IPS-20b (cell line): Measurements from ENCODE around the gene MBD4.
A peak's percentile ranks its signal among the peaks of the same experiment; 100 is the strongest.
"Not testable (repeated sequence)": the region's sequence is repeated elsewhere in the genome, so short reads cannot be mapped to it uniquely, and the experiment has no call there.

Source experiments
- H3K27ac ChIP-seq: one replicate; pipeline ENCODE4 v1.5.1; 2013; ENCODE audit warnings: low read length
- H3K27me3 ChIP-seq: 2 replicates; pipeline ENCODE4 v1.6.1; 2013; ENCODE audit warnings: mild to moderate bottlenecking, low read length, inconsistent platforms; ENCODE audit not compliant: insufficient read depth
- H3K36me3 ChIP-seq: 2 replicates; pipeline ENCODE4 v1.6.1; 2013; ENCODE audit warnings: low read depth, mild to moderate bottlenecking, inconsistent platforms, low read length, moderate library complexity; ENCODE audit not compliant: insufficient read depth
- H3K4me1 ChIP-seq: 2 replicates; pipeline ENCODE4 v1.6.1; 2013; ENCODE audit warnings: mild to moderate bottlenecking, control low read depth, inconsistent platforms, low read length, moderate library complexity; ENCODE audit not compliant: insufficient read depth
- H3K4me3 ChIP-seq: 2 replicates; pipeline ENCODE4 v1.5.1; 2013; ENCODE audit warnings: mild to moderate bottlenecking, low read length, inconsistent platforms
- H3K9ac ChIP-seq: 2 replicates; pipeline ENCODE4 v1.6.1; 2013; ENCODE audit warnings: low read depth, mild to moderate bottlenecking, inconsistent platforms, low read length, moderate library complexity
- H3K9me3 ChIP-seq: 2 replicates; pipeline ENCODE4 v1.6.1; 2013; ENCODE audit warnings: mild to moderate bottlenecking, low read depth, low read length, inconsistent platforms; ENCODE audit not compliant: insufficient read depth

The MBD4 gene

GRCh38 chr3:129402616-129403015 is 37.1 kb downstream of the MBD4 start:
- Histone ChIP-seq H3K9me3 (no peaks in the 10 kb centered on the region), H3K36me3 (no peaks in the 10 kb centered on the region), H3K27me3 (no peaks in the 10 kb centered on the region), H3K9ac (no peak overlapping the region), H3K27ac (no peak overlapping the region), H3K4me3 (no peak overlapping the region), H3K4me1 (peaks cover 6% of the 10 kb centered on the region)

DNA sequence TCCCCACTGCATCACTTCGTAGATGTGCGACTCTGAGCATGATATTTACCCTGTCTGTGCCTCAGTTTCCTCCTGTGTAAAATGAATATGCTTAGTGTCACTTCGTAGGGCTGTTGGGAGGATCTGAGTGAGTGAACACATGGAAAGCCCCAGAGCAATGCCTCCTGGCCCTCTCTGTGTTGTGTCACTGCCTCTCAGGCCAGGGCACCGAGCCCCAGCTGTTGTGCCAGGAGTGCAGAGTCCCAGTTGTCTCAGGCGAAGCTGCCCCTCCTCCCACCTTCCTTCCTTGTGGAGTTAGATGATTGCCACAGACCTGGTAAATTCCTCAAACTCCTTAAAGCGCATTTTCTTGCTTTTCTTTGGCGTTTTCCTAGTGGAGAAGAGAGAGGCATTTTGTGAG is 37.5 kb downstream of the MBD4 start:
- Histone ChIP-seq H3K27me3 (no peaks in the 10 kb centered on the region), H3K36me3 (peaks cover 4% of the 10 kb centered on the region; the same call in 1 of the 2 replicates), H3K9me3 (no peaks in the 10 kb centered on the region), H3K4me3 (no peak overlapping the region), H3K4me1 (peaks cover 6% of the 10 kb centered on the region), H3K27ac (no peak overlapping the region), H3K9ac (no peak overlapping the region)

GRCh38 chr3:129399895-129400357 is 39.8 kb downstream of the MBD4 start:
- H3K9me3 ChIP-seq = no peaks in the 10 kb centered on the region
- peak overlapping the region; percentile 49; the same call in 1 of the 2 replicates for H3K9ac ChIP-seq
- H3K36me3 ChIP-seq = peaks cover 19% of the 10 kb centered on the region; the same call in 1 of the 2 replicates
- peaks cover 6% of the 10 kb centered on the region for H3K4me1 ChIP-seq
- no peak overlapping the region for H3K27ac ChIP-seq
- peak overlapping the region; percentile 87; the same call in 1 of the 2 replicates for H3K4me3 ChIP-seq
- no peaks in the 10 kb centered on the region for H3K27me3 ChIP-seq

GRCh38 chr3:129399145-129399894 is 40.4 kb downstream of the MBD4 start:
- H3K27me3 ChIP-seq = no peaks in the 10 kb centered on the region
- peaks cover 6% of the 10 kb centered on the region for H3K4me1 ChIP-seq
- no peaks in the 10 kb centered on the region for H3K9me3 ChIP-seq
- peak overlapping the region; percentile 88 for H3K9ac ChIP-seq
- peaks cover 19% of the 10 kb centered on the region; the same call in 1 of the 2 replicates for H3K36me3 ChIP-seq
- H3K4me3 ChIP-seq = peak overlapping the region; percentile 87
- peak overlapping the region; percentile 90 for H3K27ac ChIP-seq

DNA sequence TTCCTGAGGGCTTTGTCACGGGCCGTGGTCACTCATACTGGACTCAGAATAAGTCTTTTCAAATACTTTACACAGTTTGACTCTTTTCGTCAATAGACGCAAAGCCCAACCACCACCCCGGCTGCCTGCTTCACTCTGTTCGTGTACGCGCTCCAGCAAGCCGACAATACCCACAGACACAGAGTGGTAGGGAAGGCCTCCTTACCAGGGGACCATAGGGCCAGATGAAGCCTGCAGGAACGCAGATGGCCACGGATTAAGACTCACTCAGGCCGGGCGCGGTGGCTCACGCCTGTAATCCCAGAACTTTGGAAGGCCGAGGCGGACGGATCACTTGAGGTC is 41.0 kb downstream of the MBD4 start:
- Histone ChIP-seq H3K9me3 (no peaks in the 10 kb centered on the region), H3K36me3 (peaks cover 19% of the 10 kb centered on the region; the same call in 1 of the 2 replicates), H3K4me1 (peaks cover 6% of the 10 kb centered on the region), H3K4me3 (peak overlapping the region; percentile 87), H3K9ac (peak overlapping the region; percentile 88), H3K27ac (peak overlapping the region; percentile 90), H3K27me3 (no peaks in the 10 kb centered on the region)

GRCh38 chr3:129393760-129394564 is 45.8 kb downstream of the MBD4 start:
- peaks cover 12% of the 10 kb centered on the region for H3K4me1 ChIP-seq

DNA sequence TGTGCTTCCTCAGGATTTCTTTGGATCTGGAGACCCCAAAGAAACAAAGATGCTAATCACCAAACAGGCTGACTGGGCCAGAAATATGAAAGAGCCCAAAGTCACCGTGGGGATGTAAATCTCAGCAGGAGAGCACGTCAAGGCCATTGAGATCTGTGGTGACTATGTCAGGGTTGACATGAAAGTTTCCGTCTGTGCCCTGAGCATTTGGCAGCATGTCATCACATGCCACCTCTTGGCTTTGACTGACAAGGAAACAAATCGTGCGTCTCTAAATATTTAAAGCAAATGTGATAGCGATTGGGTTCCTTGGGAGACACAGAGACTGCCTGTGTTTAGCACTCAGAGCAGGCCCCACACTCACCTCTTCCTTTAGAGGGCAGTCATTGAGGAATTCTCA is 46.5 kb downstream of the MBD4 start:
- no peak overlapping the region for H3K4me3 ChIP-seq
- no peak overlapping the region for H3K9ac ChIP-seq
- peaks cover 12% of the 10 kb centered on the region for H3K4me1 ChIP-seq
- peaks cover 65% of the 10 kb centered on the region for H3K36me3 ChIP-seq
- H3K27me3 ChIP-seq = no peaks in the 10 kb centered on the region
- no peaks in the 10 kb centered on the region for H3K9me3 ChIP-seq
- H3K27ac ChIP-seq = no peak overlapping the region

More at GRCh38 chr3:129393760-129394564, 45.8 kb downstream of the MBD4 start:
- not testable (repeated sequence) for H3K4me3 ChIP-seq, H3K9ac ChIP-seq, H3K27ac ChIP-seq, H3K27me3 ChIP-seq, H3K9me3 ChIP-seq
- peaks cover 60% of the 10 kb centered on the region for H3K36me3 ChIP-seq

GRCh38 chr3:129392106-129392887 is 47.5 kb downstream of the MBD4 start:
- H3K27me3 ChIP-seq, H3K27ac ChIP-seq, H3K4me3 ChIP-seq, H3K9ac ChIP-seq, H3K9me3 ChIP-seq: not testable (repeated sequence)
- Histone ChIP-seq H3K4me1 (peaks cover 11% of the 10 kb centered on the region; the same call in 1 of the 2 replicates), H3K36me3 (peaks cover 72% of the 10 kb centered on the region)

DNA sequence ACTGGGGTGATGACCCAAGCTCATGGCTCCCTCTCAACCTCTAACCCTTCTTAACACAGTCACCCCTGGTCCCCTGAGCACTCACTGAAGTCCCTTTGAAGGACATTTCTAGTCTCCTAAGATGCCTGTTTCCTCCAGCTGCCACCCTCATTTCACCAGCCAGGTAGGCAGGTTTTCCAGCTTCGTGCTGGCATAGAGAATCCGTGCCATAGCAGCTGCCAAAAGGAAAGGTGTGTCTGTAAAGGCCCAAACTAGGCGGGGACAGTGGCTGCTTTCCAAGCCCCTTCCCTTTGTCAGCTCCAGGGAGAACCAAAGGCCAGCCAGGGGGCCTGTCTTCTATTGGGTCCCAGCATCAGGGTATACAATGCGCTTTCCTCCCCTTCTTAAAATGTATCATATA is 48.2 kb downstream of the MBD4 start:
- H3K4me3 ChIP-seq, H3K9ac ChIP-seq, H3K9me3 ChIP-seq, H3K27me3 ChIP-seq, H3K27ac ChIP-seq: not testable (repeated sequence)
- Histone ChIP-seq H3K36me3 (peaks cover 74% of the 10 kb centered on the region), H3K4me1 (peaks cover 11% of the 10 kb centered on the region; the same call in 1 of the 2 replicates)

- Histone ChIP-seq H3K4me1 (peaks cover 14% of the 10 kb centered on the region; the same call in 1 of the 2 replicates), H3K27ac (no peak overlapping the region), H3K27me3 (no peaks in the 10 kb centered on the region), H3K4me3 (no peak overlapping the region), H3K36me3 (peaks cover 60% of the 10 kb centered on the region), H3K9me3 (no peaks in the 10 kb centered on the region), H3K9ac (no peak overlapping the region; the same call in 1 of the 2 replicates)
Observed at GRCh38 chr3:129389572-129389937, 50.2 kb downstream of the MBD4 start.

GRCh38 chr3:129388791-129389571 is 50.8 kb downstream of the MBD4 start:
- not testable (repeated sequence) for H3K4me3 ChIP-seq, H3K27me3 ChIP-seq, H3K9me3 ChIP-seq, H3K27ac ChIP-seq, H3K9ac ChIP-seq
- Histone ChIP-seq H3K4me1 (peaks cover 14% of the 10 kb centered on the region; the same call in 1 of the 2 replicates), H3K36me3 (peaks cover 60% of the 10 kb centered on the region)
